Mesenchymal stem cell (in vitro differentiated cells and primary cell): Measurements from ENCODE around the gene AKAP8L.

ENCODE experiments used
- DNase-seq: peaks from one replicate; pipeline ENCODE4 v3.0.0-alpha.2; 2013
- H2AFZ ChIP-seq: one replicate; pipeline ENCODE4 v1.6.1; 2013; ENCODE audit warnings: low read depth, mild to moderate bottlenecking, control low read depth, inconsistent platforms, low read length, moderate library complexity
- H2AK5ac ChIP-seq: 2 replicates; pipeline ENCODE4 v1.6.1; 2013; ENCODE audit warnings: low read length, moderate library complexity, mild to moderate bottlenecking, inconsistent platforms; ENCODE audit not compliant: severe bottlenecking
- H2BK120ac ChIP-seq: one replicate; pipeline ENCODE4 v1.6.1; 2013; ENCODE audit warnings: low read depth, mild to moderate bottlenecking, inconsistent platforms, low read length, moderate library complexity
- H2BK12ac ChIP-seq, 2 experiments: one replicate each; pipeline ENCODE4 v1.6.1; 2013; ENCODE audit warnings: inconsistent platforms in 2 of 2, low read length in 2 of 2, mild to moderate bottlenecking in 2 of 2, moderate library complexity in 2 of 2, control low read depth in 1 of 2
- H2BK15ac ChIP-seq: one replicate; pipeline ENCODE4 v1.6.1; 2013; ENCODE audit warnings: mild to moderate bottlenecking, low read depth, inconsistent platforms; ENCODE audit not compliant: poor library complexity, severe bottlenecking
- H2BK5ac ChIP-seq: 2 replicates; pipeline ENCODE4 v1.6.1; 2013; ENCODE audit warnings: low read depth, mild to moderate bottlenecking, low read length, control low read depth, inconsistent platforms; ENCODE audit not compliant: poor library complexity, severe bottlenecking
- H3K14ac ChIP-seq, 2 experiments: one replicate each; pipeline ENCODE4 v1.6.1; 2013; ENCODE audit warnings: inconsistent platforms in 2 of 2, low read length in 2 of 2, control low read depth in 1 of 2, mild to moderate bottlenecking in 1 of 2, moderate library complexity in 1 of 2
- H3K18ac ChIP-seq, 2 experiments: one replicate each; pipeline ENCODE4 v1.6.1; 2013; ENCODE audit warnings: inconsistent platforms in 2 of 2, low read length in 2 of 2, control low read depth in 1 of 2, low read depth in 1 of 2, mild to moderate bottlenecking in 1 of 2
- H3K23ac ChIP-seq, 2 experiments: one replicate each; pipeline ENCODE4 v1.6.1; 2013; ENCODE audit warnings: inconsistent platforms in 2 of 2, low read length in 2 of 2, mild to moderate bottlenecking in 2 of 2, moderate library complexity in 2 of 2, control low read depth in 1 of 2
- H3K27ac ChIP-seq: 2 replicates; pipeline ENCODE4 v1.5.1; 2013; ENCODE audit warnings: mild to moderate bottlenecking, moderate library complexity, low read length, control low read depth, inconsistent platforms; ENCODE audit not compliant: poor library complexity, severe bottlenecking
- H3K27me3 ChIP-seq, 2 experiments: 2 replicates each; pipeline versions ENCODE4 v1.6.1 to v1.7.0; 2013; ENCODE audit warnings: low read length in 2 of 2, mild to moderate bottlenecking in 2 of 2, moderate library complexity in 2 of 2, control low read depth in 1 of 2, inconsistent platforms in 1 of 2; ENCODE audit not compliant: control insufficient read depth in 1 of 2, insufficient read depth in 1 of 2
- H3K36me3 ChIP-seq, 2 experiments: 2 replicates each; pipeline versions ENCODE4 v1.6.1 to v1.7.0; 2013; ENCODE audit warnings: low read length in 2 of 2, control low read depth in 1 of 2, inconsistent platforms in 1 of 2, low read depth in 1 of 2, mild to moderate bottlenecking in 1 of 2; ENCODE audit not compliant: insufficient read depth in 2 of 2, control insufficient read depth in 1 of 2
- H3K4ac ChIP-seq, 2 experiments: one replicate each; pipeline ENCODE4 v1.6.1; 2013; ENCODE audit warnings: inconsistent platforms in 2 of 2, low read length in 2 of 2, mild to moderate bottlenecking in 2 of 2, moderate library complexity in 2 of 2, control low read depth in 1 of 2, low read depth in 1 of 2
- H3K4me1 ChIP-seq: 2 replicates; pipeline ENCODE4 v1.6.1; 2013; ENCODE audit warnings: low read depth, low read length, control low read depth; ENCODE audit not compliant: control insufficient read depth, insufficient read depth
- H3K4me2 ChIP-seq: 2 replicates; pipeline ENCODE4 v1.6.1; 2013; ENCODE audit warnings: low read length, mild to moderate bottlenecking, inconsistent platforms; ENCODE audit not compliant: poor library complexity, severe bottlenecking
- H3K4me3 ChIP-seq, 2 experiments: 2 replicates each; pipeline versions ENCODE4 v1.5.1 to v1.7.0; 2013; ENCODE audit warnings: low read length in 2 of 2, mild to moderate bottlenecking in 2 of 2, control low read depth in 1 of 2, low read depth in 1 of 2; ENCODE audit not compliant: insufficient read depth in 1 of 2
- H3K79me1 ChIP-seq: replicated peaks from 2 replicates; pipeline ENCODE4 v1.6.1; 2013; ENCODE audit warnings: mild to moderate bottlenecking, control low read depth, low read length, inconsistent platforms; ENCODE audit not compliant: poor library complexity, severe bottlenecking
- H3K9ac ChIP-seq: 2 replicates; pipeline ENCODE4 v1.7.0; 2013; ENCODE audit warnings: mild to moderate bottlenecking, low read length, moderate library complexity
- H3K9me3 ChIP-seq: 2 replicates; pipeline ENCODE4 v1.7.0; 2013; ENCODE audit warnings: mild to moderate bottlenecking, low read length; ENCODE audit not compliant: control insufficient read depth
- H4K8ac ChIP-seq: one replicate; pipeline ENCODE4 v1.6.1; 2013; ENCODE audit warnings: inconsistent platforms, mild to moderate bottlenecking, low read length, moderate library complexity
- H4K91ac ChIP-seq: one replicate; pipeline ENCODE4 v1.6.1; 2013; ENCODE audit warnings: mild to moderate bottlenecking, low read length, inconsistent platforms
- WGBS: methylation state at CpG from one replicate; pipeline ENCODE4 v1.1.7; 2013; ENCODE audit warnings: mixed read lengths; 5-methylcytosine and 5-hydroxymethylcytosine counted together

Gene AKAP8L

DNA sequence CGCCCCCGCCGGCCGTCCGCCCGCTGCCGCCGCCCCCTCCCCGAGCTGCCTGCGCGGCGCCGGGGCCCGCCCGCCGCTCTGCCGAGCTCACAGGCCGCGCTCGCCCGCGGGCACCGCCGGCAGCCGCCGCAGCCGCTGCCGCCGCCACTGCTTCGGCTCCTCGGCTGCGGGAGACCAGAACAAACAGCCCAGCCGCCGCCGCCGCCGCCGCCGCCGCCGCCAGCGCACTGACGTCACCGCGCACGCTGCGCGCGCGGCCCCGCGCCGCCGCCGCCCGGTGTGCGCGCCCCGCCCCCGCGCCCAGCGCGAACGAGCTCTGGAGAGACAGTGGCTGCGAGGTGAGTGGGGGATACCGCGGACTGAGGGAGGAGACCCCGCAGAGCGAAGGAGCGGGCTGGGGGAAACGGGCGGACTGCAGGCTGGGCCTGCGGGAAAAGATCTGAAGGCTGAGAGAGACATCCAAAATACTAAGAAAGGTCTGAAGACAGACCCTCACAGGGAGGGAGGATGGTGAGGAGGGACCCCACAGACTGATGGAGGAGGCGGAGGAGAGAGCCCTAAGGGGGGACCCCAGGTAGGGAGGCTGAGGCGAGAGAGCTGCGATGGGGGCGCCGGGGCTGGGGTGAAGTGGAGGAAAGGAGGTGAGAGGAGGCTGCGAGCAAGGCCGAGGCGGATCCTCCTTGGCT is 86.3 kb downstream of the AKAP8L start, which contains the start of gene BRD4:
Gene BRD4 (minus strand): TSS at position 229 of the 686 bp plus-strand sequence. CDS start 59,440 bp downstream, outside the sequence.
- Histone ChIP-seq H4K91ac (peak within 1 kb of the TSS; percentile 90), H3K79me1 (peaks cover 12% of the 10 kb centered on the region), H2BK12ac (peak within 1 kb of the TSS; percentile 49 to 89), H2AK5ac (peak within 1 kb of the TSS; percentile 13), H3K4me2 (peak within 1 kb of the TSS; percentile 99), H3K4me3 (peak within 1 kb of the TSS; percentile 98 to 100), H2BK120ac (peak within 1 kb of the TSS; percentile 94), H3K9ac (peak within 1 kb of the TSS; percentile 98), H3K36me3 (no peaks in the 10 kb centered on the region), H3K14ac (peak within 1 kb of the TSS; percentile 92 to 100), H3K9me3 (no peaks in the 10 kb centered on the region), H3K4ac (peak within 1 kb of the TSS; percentile 94 to 98), H3K23ac (peak within 1 kb of the TSS; percentile 79 to 100), H2BK15ac (peak within 1 kb of the TSS; percentile 83), H3K18ac (peak within 1 kb of the TSS; percentile 98 to 99), H2BK5ac (peak within 1 kb of the TSS; percentile 90), H3K27me3 (no peaks in the 10 kb centered on the region), H4K8ac (peak within 1 kb of the TSS; percentile 94), H3K27ac (peak within 1 kb of the TSS; percentile 51), H3K4me1 (peaks cover 14% of the 10 kb centered on the region), H2AFZ (peak within 1 kb of the TSS; percentile 85)
- under 1% methylated on average over 44 of the region's 81 CpGs for WGBS
- peak; percentile 59 for DNase-seq

GRCh38 chr19:15331419-15332310 is 87.1 kb downstream of the AKAP8L start:
- H4K8ac ChIP-seq = peak overlapping the region; percentile 94
- no peaks in the 10 kb centered on the region for H3K36me3 ChIP-seq
- peak overlapping the region; percentile 13 for H2AK5ac ChIP-seq
- WGBS = under 1% methylated on average over 61 of the region's 122 CpGs
- H3K79me1 ChIP-seq = peaks cover 12% of the 10 kb centered on the region
- H3K4me3 ChIP-seq = peak overlapping the region; percentile 97 to 100
- peak overlapping the region; percentile 95 for H3K4me2 ChIP-seq
- peak overlapping the region; percentile 98 for H3K9ac ChIP-seq
- H3K23ac ChIP-seq = peak overlapping the region; percentile 51 to 100
- peak overlapping the region; percentile 98 to 99 for H3K18ac ChIP-seq
- H3K9me3 ChIP-seq = no peaks in the 10 kb centered on the region
- peak overlapping the region; percentile 94 for H2BK120ac ChIP-seq
- H2AFZ ChIP-seq = peak overlapping the region; percentile 85
- peaks cover 16% of the 10 kb centered on the region for H3K4me1 ChIP-seq
- peak overlapping the region; percentile 51 for H3K27ac ChIP-seq
- H4K91ac ChIP-seq = peak overlapping the region; percentile 90
- H3K14ac ChIP-seq = peak overlapping the region; percentile 92 to 100
- peak overlapping the region; percentile 90 for H2BK5ac ChIP-seq
- DNase-seq = peak; percentile 55
- no peaks in the 10 kb centered on the region for H3K27me3 ChIP-seq
- peak overlapping the region; percentile 92 to 94 for H3K4ac ChIP-seq
- peak overlapping the region; percentile 49 to 89 for H2BK12ac ChIP-seq
- peak overlapping the region; percentile 82 for H2BK15ac ChIP-seq

DNA sequence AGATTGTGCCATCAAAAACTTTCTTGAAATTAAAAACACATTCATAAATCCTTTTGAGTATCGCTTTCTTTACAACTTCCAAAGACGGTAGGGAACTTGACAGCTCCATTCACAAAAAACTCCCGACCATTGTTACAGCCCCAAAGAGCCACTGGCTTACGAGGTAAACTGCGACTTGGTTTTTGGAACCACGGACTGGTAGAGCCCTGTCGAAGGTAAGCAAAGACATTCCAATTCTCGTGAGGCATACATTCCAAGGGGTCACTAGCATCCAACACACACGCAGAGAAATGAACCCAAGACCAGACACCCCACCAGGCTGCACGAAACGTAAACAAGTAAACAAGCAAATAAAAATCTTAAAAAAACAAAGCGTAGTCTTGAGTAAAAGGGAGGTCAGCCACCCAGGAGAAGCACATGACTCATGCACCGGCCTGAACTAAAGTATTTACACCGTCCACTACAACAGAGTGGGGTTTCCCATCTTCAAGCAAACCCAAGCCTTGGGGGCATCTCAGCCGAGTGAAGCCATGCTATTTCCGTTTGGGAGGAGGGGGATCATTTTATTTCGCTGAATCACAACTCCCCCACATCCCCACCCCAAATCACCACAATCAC is 87.9 kb downstream of the AKAP8L start:
- no peak overlapping the region for H4K91ac ChIP-seq
- no peaks in the 10 kb centered on the region for H3K9me3 ChIP-seq
- H2BK5ac ChIP-seq = peak overlapping the region; percentile 79
- peaks cover 19% of the 10 kb centered on the region for H3K4me1 ChIP-seq
- peaks cover 12% of the 10 kb centered on the region for H3K79me1 ChIP-seq
- H3K4me3 ChIP-seq = peak overlapping the region; percentile 97 to 100
- no peaks in the 10 kb centered on the region for H3K36me3 ChIP-seq
- H2BK120ac ChIP-seq = no peak overlapping the region
- WGBS = 8% methylated on average over 14 of the region's 17 CpGs
- H2AFZ ChIP-seq = no peak overlapping the region
- peak overlapping the region in 1 of 2 experiments; percentile 41 for H3K14ac ChIP-seq
- H3K23ac ChIP-seq = no peak overlapping the region
- peak overlapping the region in 1 of 2 experiments; percentile 49 for H2BK12ac ChIP-seq
- H3K4ac ChIP-seq = peak overlapping the region; percentile 15 to 94
- no peak overlapping the region for H4K8ac ChIP-seq
- H2AK5ac ChIP-seq = peak overlapping the region; percentile 29
- peak overlapping the region; percentile 96 to 97 for H3K18ac ChIP-seq
- H3K9ac ChIP-seq = peak overlapping the region; percentile 98
- peak; percentile 93 for DNase-seq
- peak overlapping the region; percentile 51 for H3K27ac ChIP-seq
- peak overlapping the region; percentile 82 for H2BK15ac ChIP-seq
- H3K4me2 ChIP-seq = peak overlapping the region; percentile 95
- H3K27me3 ChIP-seq = no peaks in the 10 kb centered on the region
